ENCODE results near the gene UPF3A.

DNA sequence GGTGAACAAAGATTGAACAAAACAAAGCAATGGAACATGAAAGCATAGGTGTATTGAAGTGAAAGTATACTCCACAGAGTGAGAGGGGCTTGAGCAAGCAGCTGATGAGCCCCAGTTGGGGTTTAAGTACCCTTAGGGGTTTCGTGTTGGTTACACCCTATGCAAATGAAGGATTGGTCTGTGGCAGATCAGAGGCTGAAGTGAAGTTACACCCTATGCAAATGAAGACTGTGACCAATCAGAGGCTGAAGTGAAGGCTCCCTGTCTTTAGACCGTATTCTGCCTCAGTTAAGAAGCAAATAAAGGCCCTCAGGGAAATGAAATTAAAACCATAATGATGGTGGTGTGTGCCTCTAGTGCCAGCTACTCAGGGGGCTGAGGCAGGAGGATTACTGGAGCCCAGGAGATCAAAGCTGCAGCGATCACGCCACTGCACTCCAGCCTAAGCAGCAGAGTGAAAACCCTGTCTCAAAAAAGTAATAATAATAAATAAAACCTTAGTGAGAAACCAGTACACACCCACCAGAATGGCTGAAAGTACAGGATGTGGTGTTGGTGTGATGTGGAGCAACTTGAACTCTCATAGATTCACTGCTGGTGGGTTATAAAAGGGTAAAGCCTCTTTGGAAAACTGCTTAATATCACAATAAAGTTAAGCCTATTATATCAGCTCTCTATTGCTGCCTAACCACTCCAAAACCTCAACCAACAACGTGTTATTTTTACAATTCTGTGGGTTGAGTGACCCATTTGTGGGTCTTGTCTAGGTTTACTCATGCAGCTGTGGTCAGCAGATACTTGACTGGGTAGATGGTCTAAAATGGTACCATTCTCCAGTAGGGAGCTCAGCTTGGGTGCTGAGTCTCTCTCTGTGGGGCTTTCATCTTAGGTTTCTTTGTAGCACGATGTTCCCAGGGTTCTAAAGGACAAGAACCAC lies 12.8 kb upstream of the UPF3A start:
- no peak for TF ChIP-seq EZH2phosphoT487 (IDR thresholded peaks at IDR 0.05; ENCODE audit: low read depth)
- TF ChIP-seq, protein P1, sequence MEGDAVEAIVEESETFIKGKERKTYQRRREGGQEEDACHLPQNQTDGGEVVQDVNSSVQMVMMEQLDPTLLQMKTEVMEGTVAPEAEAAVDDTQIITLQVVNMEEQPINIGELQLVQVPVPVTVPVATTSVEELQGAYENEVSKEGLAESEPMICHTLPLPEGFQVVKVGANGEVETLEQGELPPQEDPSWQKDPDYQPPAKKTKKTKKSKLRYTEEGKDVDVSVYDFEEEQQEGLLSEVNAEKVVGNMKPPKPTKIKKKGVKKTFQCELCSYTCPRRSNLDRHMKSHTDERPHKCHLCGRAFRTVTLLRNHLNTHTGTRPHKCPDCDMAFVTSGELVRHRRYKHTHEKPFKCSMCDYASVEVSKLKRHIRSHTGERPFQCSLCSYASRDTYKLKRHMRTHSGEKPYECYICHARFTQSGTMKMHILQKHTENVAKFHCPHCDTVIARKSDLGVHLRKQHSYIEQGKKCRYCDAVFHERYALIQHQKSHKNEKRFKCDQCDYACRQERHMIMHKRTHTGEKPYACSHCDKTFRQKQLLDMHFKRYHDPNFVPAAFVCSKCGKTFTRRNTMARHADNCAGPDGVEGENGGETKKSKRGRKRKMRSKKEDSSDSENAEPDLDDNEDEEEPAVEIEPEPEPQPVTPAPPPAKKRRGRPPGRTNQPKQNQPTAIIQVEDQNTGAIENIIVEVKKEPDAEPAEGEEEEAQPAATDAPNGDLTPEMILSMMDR (IDR thresholded peaks at IDR 0.05; ENCODE audit: low read depth, low read length), result no peak
